Activated CD4-positive, alpha-beta T cell treated with anti-CD3 and anti-CD28 coated beads, Interleukin-2, amount 50 U/mL, for 24 hours (primary cell): ENCODE results near the gene MBLAC2.

Experiments
- DNase-seq, 2 donors: peaks; one replicate each; pipeline ENCODE4 v3.0.0-alpha.2; 2020; ENCODE audit warnings: low read depth in 1 of 2, low spot score in 1 of 2

The MBLAC2 gene

DNA sequence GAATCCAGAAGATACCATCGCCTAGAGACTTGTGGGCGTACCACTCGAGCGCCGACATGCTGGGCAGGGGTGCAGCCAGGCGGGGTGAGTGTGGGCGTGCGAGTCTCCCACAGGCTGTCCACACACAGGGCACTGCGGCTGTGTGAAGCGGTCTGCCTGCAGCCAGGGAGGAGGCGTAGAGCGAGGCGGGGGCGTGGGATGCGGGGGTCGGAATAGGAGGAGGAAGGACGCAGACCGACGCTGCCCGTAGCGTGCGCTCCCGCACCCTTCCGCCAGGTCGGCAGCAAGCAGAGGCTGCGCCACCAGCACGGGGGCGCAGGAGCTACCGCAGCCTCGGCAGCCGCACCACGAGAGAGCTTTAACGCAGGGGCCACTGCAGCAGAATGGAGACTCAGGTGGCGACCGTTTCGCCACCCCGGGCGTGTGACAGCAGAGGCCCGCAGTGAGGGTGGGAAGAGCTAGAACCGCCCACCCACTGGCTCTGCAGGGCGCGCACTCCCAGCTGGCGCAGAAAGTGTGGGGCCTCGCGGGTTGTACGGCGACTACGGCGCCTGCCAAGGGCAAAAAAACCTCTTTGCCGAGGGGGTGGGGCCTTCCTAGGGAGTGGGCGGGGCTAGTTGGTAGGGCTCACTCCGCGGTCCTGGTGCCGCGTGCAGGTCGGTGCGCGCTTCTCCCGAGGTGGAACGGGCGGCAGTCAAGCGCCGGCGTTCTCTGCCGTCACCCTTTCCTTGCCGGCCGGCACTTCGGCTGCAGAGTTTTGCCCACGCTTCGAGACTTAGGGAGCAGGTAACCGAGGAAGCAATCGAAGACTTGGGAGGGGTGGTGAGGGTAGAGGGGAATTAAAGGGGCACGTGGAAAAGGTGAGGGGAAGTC lies at the start of gene MBLAC2, which contains the start of gene POLR3G:
TSS of gene MBLAC2 (minus strand) at position 537 of the 873 bp plus-strand sequence. CDS start at position 58, 479 bp downstream.
TSS of gene POLR3G (plus strand) at position 630 of the 873 bp plus-strand sequence. CDS start 10,704 bp downstream, outside the sequence.
- peak; percentile 87 to 95 for DNase-seq

DNA sequence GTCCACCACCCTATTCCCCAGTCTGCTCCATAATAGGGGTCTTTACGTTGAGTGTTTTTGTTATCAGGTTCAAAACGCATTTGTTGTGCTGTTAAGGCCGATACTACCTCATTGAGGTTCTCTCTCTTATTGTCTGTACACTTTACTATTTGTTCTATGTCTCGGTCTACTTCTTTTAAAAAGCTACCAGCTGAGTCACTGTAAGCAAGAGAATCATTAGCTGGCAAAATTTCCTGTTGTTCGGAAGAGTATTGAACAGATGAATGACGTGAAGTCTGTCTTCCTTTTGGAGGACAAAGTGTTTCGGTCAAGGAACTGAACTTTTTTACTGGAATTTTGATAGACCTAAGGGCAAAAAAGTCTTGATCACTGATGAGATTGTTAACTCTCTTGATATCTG lies 44.5 kb upstream of the MBLAC2 start:
- DNase-seq, result no peak

DNA sequence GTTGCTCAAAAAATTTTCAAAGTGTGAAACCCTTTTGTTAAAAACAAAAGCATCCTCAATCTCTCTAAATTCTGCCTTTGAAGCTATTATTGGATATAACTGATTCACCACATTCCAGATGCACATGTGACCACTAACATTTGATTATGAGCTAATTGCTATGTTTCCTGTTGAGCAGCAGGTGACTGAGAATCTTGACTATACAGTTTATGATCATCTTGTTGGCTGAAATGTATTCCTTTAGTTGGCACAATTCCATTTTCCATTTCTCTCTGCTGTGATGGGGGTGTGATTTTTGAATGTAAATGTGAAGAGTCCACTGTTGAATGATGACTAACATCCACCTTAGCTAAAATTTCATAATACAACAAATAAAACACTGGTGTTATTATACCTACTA lies 44.1 kb upstream of the MBLAC2 start:
- DNase-seq, result no peak

DNA sequence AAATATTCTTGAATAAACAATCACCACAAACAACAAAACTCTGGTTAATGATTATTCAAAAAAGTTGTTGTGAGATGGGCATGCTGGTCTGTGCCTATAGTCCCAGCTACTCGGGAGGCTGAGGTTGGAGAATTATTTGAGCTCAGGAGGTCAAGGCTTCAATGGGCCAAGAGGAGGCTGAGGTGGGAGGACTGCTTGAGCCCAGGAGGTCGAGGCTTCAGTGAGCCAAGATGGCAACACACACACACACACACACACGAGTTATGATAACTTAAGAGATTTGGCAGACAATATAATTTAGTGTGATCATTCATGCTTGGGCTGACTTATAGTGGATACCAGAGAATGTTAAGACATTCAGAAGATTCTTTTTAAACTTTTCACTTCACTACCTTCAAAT lies 39.9 kb upstream of the MBLAC2 start:
- DNase-seq, result no peak

DNA sequence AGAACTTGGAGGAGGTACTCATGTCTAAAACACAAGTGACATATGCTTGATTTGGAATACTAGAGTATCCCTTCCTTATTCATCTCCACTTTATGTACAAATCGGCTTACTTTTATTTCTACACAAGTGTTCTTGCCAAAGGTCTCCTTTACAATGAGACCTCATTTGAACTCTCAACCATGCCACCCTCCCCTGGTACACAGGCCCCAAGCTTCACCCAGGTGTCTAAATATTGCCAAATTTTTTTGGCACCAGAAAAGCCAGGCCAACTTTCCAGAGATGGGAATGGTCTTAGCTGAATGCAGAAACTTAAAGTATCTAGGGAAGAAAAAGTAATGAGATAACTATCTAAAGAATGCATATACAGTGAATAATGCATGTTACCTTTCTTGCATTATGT lies 35.9 kb upstream of the MBLAC2 start:
- DNase-seq, result no peak

DNA sequence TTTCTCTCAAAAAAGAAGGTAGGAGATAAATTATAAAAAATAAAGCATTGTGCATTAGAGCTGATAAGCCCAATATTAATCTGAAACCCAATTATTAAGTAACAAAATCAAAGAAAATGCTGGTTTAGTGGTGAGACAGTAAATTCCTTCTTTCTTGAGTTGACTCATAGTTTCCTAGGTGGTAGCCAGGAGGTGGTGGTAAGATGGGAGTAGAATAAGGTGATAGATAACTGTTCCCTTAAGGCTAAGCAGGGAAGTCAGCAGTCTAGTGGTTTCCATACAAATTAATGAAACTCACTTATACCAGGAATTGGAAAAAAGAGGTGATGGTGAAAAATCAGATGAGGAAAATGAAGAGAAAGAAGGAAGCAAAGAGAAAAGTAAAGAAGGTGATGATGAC lies 31.6 kb upstream of the MBLAC2 start:
- DNase-seq, result no peak

DNA sequence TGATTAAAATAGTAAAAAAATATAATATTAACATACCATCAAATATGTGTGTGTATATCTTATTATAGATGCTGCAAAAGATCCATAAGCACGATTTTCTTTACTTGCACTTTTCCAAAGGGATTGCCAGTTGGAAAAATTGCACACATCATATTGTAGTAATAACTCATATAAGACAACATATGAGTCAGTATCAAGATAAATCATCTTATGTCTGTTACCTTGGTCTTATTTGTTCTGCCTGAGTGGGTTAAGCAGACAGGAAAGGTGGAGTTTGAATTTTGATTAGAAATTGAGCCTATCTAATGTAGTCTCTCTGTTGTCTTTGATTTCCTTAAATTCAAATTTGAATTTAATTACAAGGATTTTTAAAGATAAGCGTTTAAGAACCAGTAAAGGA lies 30.2 kb upstream of the MBLAC2 start:
- DNase-seq, result no peak

DNA sequence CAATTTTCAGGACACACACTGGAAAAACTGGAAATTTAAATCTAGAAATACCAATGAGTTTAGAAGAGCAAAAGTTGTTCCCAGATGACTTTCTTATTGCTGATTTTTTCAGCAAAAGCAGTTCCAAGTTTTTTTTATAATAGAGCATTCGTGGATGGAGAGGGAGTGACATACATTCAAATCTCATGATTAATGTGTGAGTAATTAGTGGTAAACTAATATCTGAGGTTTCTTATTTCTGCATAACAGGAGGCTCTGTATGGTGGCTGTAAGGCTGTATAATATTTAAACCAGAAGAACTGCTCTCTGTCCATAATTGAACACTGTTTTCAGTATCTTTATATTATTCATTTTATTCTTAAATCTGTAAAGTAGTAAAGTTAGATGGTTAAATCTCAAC lies 29.0 kb upstream of the MBLAC2 start:
- no peak for DNase-seq

DNA sequence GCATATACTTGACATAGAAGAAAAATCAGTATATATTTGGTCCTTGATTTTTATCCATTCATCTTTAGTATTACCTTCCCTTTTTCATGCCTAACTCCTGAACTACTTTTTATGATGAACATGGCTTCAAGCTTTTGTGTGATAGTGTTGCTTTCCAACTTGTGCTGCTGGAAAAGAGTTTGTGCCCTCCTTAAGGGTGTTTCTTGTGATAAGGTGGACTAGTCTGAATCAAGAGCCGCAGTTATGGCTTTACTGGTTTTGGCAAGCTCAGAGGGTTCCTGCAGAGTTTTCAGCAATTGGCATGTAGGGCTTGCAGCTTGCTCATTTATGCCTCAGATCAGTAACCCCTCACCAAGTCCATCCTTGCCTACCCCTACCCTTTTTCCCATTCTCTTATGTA lies 20.6 kb upstream of the MBLAC2 start:
- no peak for DNase-seq

DNA sequence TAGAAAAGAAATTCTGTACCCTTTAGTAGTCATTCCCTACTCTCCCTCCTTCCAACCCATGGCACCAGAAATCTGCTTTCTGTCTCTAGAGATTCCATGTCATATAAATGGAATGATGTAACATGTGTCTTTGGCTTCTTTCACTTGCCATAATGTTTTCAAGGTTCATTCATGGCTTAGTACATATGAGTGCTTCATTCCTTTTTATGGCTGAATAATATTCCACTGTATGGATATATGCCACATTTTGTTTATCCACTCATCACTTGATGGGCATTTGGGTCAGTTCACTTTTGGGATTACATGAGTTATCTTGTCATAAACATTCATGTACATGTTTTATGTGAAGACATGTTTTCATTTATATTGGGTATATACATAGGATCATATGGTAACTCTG lies 19.5 kb upstream of the MBLAC2 start:
- DNase-seq, result no peak

DNA sequence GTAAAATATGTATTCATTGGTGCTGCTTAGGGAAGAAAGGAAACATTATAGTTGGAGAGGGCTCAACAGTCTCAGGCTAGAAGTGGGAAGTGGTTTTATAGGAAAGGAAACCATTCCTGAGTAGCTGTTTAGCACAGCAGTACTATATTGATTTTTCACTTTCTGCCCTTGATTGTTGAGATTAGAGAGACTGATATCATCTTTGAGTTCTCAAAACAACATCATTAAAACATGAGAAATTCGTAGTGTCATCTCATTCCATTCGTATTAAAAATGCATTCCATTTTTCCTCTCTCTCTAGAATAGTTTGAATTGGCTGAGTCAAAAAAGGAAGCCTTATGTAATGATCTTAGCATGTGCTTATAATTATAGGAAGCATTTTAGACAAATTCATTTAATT lies 14.2 kb upstream of the MBLAC2 start:
- no peak for DNase-seq

DNA sequence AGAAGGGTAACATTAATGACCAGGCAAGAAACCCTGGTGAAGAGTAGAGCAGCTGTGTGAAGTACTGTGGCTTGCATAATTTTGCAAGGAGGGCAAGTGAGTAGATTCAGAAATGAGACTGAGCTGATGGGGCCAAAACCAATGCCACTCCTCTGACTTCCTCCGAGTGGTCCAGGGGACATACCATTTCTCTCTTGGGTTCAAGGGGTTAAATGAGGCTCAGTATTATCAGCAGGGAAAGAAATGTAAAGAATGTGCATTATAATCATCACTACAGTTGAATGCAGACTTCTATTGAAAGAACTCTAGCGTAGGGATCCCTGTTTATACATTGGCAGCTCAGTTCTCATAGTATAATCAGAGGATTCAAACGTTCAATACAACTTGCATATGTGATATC lies 10.0 kb upstream of the MBLAC2 start:
- no peak for DNase-seq

DNA sequence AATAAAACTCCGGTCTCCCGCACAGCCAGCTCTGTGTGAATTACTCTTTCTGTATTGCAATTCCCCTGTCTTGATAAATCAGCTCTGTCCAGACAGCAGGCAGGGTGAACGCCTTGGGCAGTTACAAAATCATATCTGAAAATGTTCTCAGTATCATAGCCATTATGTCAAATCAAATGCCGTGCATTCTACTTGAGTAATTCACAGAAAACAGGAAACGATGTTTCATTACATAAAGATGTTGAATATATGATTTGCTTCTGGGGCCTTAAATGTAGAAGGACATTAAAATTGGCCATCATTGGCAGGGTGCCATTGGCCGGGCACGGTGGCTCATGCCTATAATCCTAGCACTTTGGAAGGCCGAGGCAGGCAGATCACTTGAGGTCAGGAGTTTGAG lies 8.6 kb upstream of the MBLAC2 start:
- no peak for DNase-seq

DNA sequence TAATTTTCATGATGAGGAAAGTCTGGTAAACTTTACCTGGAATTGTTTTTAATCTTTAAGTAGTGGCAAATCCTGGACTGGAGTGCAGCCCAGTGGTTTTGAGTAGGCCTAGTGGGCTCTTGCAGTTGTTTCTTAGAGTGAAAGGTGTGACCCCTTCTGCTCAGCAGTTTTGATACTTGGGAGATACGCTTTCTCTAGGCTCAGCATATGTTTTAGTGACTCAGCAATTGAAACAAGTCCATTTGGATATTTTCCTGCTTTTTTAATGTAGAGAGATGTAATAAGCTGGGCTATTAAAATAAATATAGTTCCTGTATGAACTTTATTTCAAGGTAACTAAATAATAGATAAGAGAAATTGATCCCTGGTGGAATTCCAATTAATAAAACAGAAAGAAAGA lies 6.1 kb upstream of the MBLAC2 start:
- DNase-seq, result no peak

DNA sequence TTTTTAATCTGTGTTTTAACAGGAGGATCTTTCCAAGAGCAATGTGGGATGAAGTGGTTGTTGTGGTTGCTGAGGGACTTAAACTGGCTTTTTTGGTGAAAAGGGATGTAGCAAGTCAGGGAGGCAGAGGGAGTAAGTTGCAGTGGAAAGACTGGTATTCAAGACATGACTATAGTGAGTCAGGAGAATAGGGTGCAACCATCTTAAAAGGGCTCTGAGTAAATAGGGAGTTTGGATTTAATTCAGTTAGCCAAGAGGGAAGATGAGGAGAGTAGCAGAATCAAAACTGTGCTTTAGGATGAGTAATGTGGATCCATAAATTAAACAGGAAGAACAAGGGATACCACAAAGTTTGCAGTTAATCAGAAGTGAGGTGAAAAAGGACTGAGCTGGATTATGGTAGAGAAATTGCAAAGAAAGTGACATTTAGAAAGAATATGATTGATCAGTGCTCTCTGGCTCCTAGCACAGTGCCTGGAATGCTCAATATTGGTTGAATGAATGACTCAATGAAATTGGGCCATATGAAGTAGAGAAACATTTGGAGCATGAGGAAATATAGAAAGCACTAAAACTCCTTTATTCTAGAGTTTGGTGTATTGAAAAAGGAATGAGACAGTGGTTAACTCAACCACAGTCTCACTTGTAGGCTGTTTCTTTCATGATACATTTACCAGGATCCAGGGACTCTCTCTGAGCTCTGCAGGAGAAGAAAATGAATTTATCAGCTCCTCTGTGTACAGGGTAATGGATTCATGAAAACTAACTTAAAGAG lies 5.2 kb upstream of the MBLAC2 start:
- no peak for DNase-seq

DNA sequence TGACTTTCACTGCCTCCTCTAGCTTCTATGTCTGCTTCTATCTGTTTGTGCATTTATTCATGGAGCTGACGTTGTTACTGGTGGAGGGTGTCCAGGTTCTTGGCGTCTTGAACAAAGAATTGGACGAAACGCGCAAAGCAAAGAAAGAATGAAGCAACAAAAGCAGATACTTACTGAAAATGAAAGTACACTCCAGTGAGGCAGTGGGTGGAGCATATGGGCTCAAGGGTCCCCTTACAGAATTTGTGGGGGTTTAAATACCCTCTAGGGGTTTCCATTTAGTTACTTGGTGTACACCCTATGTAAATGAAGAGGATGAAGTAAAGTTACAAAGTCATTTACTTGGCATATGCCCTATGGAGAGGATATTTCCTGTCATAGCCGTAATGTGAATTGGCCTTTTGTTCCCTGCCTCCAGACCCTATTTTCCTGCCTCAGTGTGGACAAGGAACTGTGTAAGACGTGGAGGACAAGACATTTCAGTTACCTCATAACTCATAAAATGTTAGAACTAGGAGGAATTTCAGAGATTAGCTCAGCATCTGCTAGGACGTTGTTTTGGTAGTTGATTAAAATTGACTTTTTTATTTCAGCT lies 3.1 kb upstream of the MBLAC2 start:
- DNase-seq, result no peak

DNA sequence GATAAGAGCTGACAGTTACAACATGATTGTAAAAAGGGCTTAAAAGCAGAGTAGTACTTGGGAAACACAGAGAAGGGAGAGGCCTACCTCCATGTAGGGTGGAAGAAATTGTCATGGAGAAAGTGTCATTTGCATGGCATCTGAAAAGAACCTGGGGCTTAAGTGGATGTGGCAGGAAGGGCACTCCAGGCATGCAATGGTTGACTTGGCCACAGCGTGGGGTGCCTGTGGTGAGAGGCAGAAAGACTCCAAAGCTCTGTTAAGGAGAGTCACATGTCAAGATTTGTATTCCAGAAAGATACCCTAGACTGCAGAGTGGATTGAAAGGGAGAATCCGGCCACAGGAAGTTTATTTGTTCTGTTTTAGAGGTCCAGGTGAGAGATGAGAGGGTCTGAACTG lies 2.5 kb upstream of the MBLAC2 start:
- no peak for DNase-seq

DNA sequence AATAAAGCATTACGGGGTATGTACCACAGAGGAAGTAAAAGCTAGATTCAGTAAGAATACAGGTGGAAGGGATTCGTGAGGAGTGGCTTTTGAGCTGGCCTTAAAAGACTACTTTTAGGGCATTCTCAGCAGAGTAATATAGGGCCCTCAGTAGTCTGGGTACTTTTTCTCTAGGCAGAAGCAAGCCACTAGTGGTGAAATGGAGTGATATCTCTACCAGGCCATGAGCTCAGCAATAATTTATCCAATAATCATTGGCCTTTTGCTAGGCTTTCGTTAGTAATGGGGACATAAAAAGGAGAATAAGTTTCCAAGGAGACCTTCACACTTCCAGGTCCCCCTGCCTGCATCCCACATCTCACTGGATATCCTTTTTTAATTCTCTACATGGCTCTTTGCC lies 1.8 kb upstream of the MBLAC2 start:
- no peak for DNase-seq

DNA sequence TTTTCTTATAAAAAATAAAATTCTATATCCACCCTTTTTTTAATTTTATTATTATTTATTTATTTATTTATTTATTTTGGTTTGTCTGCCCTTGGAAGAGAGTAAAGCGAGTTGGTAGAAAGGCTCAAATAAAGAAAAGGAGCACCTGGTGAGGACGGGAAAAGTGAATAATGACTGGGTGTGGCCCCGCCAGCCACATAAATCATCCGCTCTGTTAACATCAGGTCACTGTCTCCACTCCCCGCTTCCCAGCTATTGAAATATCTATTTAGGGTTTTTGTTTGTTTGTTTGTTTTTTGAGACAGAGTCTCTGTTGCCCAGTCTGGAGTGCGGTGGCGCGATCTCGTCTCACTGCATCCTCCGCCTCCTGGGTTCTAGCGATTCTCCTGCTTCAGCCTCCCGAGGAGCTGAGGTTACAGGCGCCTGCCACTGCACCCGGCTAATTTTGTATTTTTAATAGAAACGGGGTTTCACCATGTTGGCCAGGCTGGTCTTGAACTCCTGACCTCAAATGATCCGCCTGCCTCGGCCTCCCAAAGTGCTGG lies 937 bp upstream of the MBLAC2 start:
- DNase-seq, result no peak

DNA sequence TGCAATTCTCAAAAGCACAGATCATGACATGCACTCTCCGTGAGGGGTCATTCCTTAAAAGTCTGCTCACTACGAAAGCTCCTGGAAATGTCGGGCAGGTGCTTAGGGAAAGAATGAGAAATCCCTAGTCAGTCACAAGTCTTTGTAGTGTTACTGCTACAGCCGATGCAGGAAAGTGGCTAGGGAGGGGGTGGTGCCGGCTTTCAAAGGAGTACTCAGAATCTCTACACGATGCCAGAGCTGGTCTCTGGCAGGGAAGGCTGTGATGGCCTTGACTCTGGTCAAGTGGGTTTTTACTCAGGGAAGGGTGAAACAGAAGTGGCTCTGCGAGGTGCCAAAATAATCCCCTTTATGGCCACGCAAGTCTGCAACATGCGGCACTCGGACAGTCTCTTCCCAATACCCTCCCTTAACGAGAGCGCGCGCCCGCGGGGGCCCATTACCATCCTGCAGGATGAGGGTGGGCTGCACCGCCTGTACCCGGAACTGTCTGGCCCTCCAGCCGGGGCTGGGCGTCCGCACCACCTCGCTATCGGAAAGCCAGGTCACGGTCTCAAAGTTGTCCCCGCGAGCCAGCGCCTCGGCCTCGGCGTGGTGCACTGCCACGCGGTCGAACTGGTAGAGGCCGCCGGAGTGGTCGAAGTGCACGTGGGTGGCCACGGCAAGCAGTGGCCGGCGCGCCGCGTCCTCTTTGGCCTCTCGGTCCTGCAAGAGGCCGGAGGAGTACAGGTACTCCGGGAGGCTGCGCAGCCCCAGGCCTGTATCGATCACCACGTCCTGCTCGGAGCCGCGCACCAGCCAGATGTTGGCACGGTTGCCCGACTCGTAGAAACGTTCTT lies 956 bp downstream of the MBLAC2 start:
- DNase-seq, result peak; percentile 9 to 19
